AG10803 (cell line): ENCODE results near the gene GTF2E1.

Experiments used
- DNase-seq: peaks from one replicate; pipeline ENCODE4 v3.0.0; 2010; ENCODE audit warnings: low read depth
- H3K4me3 ChIP-seq: 2 replicates; pipeline ENCODE4 v1.5.1; 2011; ENCODE audit warnings: mild to moderate bottlenecking, low read length, control low read depth
- TF ChIP-seq, protein P1 (sequence below): conservative IDR thresholded peaks from 2 replicates; pipeline ENCODE4 v1.5.1; 2011; ENCODE audit warnings: mild to moderate bottlenecking, low read length, control low read depth, inconsistent platforms

GTF2E1 gene

DNA sequence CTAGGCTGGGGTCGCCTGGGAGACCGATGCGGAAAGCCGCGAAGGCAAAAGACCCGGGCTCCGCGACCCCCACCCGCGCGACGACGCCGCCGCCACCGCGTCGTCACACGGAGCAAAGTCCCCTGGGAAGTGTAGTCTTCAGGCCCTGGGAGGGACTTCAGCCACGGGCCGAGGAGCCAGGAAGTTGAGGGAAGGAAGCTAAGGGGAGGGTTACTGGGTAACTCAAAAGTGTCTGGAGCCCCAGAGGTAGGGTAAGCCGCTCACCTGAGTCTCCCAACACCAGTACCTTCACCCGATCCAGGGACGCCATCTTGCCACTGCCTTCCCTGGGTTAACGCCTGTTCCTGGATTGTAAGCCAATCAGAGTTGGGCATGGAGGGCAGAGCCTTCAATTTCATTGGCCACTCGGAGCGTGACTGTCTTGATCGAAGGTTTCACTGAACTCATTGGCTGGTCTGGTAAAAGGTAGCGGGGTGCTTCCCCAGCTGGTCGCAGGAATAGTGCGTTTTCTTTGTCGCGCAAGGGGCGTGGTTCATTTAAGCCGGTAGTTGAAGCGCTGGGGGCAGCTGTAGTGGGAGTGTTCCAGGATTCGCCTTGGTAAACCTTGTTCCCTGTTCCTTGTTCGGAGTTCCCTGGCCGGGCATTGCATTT is at the start of gene GTF2E1, which contains the start of gene RABL3:
Gene GTF2E1, plus strand, starts transcription at position 547 of the 651 bp plus-strand sequence. CDS start 7,809 bp downstream, outside the sequence.
Gene RABL3, minus strand, starts transcription at position 319 of the 651 bp plus-strand sequence. Its CDS starts 9 bp downstream, at position 310.
- peak within 1 kb of the TSS; percentile 94 for H3K4me3 ChIP-seq
- TF ChIP-seq, protein P1, sequence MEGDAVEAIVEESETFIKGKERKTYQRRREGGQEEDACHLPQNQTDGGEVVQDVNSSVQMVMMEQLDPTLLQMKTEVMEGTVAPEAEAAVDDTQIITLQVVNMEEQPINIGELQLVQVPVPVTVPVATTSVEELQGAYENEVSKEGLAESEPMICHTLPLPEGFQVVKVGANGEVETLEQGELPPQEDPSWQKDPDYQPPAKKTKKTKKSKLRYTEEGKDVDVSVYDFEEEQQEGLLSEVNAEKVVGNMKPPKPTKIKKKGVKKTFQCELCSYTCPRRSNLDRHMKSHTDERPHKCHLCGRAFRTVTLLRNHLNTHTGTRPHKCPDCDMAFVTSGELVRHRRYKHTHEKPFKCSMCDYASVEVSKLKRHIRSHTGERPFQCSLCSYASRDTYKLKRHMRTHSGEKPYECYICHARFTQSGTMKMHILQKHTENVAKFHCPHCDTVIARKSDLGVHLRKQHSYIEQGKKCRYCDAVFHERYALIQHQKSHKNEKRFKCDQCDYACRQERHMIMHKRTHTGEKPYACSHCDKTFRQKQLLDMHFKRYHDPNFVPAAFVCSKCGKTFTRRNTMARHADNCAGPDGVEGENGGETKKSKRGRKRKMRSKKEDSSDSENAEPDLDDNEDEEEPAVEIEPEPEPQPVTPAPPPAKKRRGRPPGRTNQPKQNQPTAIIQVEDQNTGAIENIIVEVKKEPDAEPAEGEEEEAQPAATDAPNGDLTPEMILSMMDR, result no peak
- peak; percentile 99 for DNase-seq

DNA sequence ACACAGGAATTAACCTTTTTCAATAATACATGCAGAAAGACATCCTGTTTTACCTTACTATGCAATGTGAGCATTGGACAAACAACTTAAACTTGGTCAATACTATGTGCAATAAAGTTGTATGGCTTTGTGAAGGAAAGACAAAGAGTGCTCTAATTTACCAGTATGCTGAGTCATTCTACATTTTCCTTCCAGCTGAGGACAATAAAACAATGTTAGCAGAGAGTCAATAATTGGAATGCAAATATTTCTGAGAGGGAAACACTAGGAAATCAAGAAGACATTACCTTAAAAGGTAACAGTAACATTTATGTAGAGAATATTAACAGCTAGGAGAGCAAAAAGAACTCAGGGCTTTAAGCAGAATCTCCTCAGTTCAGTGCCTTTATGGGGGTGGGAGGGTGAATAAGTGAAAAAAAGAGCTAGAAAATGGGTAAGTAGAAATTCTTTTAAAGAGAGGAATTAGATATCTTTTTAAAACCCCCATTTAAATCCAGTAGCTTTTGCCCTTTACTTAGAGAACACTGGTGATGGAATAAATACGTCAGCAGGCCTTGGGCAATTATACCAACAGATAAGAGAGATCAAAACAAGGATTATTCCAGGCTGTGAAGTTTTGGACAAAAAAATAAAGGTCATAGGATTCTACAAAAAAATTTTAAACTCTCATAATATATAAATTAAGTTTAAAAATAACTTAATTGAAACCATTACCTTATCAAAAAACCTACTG is 48.9 kb upstream of the GTF2E1 start:
- DNase-seq, result peak; percentile 57
- TF ChIP-seq, protein P1, result no peak
- no peak overlapping the region for H3K4me3 ChIP-seq

DNA sequence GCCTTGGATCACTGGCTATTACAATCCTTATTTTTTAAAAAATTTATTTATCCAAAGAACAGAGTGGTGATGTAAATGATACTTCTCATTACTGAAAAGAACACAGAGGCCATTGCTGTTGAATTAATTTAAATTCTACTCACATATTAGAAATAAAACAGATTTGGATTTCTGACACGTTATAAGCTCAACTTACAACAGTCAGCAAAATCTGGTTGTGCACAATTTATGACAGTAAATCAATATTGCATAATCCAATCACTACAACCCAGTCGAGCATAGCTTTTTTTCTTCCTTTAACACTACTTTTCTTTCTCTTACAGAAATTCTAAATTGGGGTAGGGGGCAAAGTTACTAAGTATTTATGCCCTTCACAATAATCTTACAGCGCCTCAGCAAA is 43.2 kb upstream of the GTF2E1 start:
- H3K4me3 ChIP-seq, result no peak overlapping the region
- no peak for DNase-seq
- TF ChIP-seq, protein P1, result no peak

DNA sequence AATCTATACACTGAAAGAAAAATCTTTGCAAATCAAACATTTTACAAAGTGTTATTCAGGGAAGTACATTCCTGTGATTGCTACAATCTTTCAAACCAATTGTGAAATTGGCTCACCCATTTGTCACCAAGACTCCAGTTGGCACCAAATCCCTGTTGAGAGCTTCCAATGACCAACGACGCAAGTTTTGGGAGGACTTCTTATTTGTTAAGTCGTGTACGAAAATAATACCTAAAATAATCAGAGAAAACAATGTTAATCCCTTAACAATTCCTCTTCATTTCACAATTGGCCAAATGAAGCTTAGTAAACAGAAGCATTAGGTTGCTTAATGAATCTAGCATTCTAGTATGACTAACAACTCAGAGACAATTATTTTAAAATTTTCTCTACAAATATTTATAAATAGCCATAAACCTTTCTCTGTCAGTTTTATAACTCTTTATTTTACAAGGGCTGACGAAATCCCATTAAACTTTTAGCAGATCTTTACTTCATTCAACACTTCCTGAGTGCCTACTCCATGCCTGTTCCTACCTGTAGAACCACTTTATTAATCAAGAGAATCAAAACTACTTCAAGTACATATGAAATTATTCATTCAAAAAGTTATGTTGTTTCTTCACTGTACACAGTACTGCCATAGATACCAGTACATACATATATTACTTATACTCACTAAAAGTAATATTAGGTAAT is 36.5 kb upstream of the GTF2E1 start:
- peak; percentile 51 for DNase-seq
- no peak overlapping the region for H3K4me3 ChIP-seq
- TF ChIP-seq, protein P1, result no peak

DNA sequence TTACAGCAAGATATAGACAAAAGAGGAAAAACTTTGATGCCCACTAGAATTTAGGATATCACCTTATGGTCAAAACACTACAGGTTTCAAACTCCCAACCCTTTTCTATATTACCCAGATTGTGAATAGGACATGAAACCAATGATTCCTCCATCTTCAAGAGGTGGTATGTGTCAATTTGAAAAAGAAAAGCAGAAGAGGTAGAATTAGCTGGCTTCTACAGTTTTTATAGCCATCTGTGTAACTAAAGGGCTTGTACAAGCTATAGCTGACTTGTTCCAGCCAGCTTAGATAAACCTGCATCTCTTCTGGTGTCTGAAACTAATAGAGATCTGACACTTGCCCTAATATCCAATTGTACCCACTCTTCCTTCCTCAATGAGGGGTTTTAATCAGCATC is 35.6 kb upstream of the GTF2E1 start:
- TF ChIP-seq, protein P1, result no peak
- DNase-seq, result no peak
- no peak overlapping the region for H3K4me3 ChIP-seq

DNA sequence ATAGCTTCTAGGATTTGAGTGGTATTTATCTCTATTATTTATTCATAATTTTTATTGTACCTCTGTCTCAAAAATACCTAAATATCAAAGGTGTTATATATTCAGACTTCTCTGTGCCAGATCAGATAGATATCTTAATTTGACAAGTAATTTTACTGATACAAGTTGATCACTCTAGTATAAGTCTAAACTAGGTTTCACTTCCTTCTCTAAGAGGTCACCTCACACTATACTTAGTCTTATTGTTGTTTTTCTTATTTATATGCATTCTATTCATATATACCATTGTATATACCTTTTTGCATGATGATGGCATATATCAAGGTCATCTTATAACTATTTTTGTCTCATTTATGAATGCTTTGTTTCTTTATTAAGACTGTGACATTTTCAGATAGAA is 34.1 kb upstream of the GTF2E1 start:
- no peak overlapping the region for H3K4me3 ChIP-seq
- TF ChIP-seq, protein P1, result no peak
- no peak for DNase-seq
